OCI-LY1 (cell line): ENCODE results near the gene VEGFB.
A peak's percentile ranks its signal among the peaks of the same experiment; 100 is the strongest.

Source experiments
- CTCF ChIP-seq: fragments of 200-600 bp; sonication (generic), shearing (Covaris generic); IDR thresholded peaks from 2 replicates; pipeline ENCODE4 v1.5.1; 2017; ENCODE audit warnings: mild to moderate bottlenecking, antibody characterized with exemption, low read length, moderate library complexity, mixed read lengths
- EZH2 ChIP-seq: fragments of 200-600 bp; sonication (generic), shearing (Covaris generic); IDR thresholded peaks from 2 replicates; pipeline ENCODE4 v1.8.0; 2017; ENCODE audit warnings: borderline replicate concordance, mixed run types, mild to moderate bottlenecking, antibody characterized with exemption, low read length, moderate library complexity, mixed read lengths

- peak; percentile 21 for TF ChIP-seq CTCF
- TF ChIP-seq EZH2 = no peak
Measured at GRCh38 chr11:64225608-64226506, 8.5 kb upstream of the VEGFB start, which contains the start of the genes NUDT22 and TRPT1.
